ENCODE results near the gene NRARP. TPM values are rescaled to one million over a fixed set of nuclear protein-coding genes. Genes with fewer than 3 reads are reported as not detected.

NRARP gene
- total RNA-seq, 1 experiment from 2014 or later, result 0.50 TPM

DNA sequence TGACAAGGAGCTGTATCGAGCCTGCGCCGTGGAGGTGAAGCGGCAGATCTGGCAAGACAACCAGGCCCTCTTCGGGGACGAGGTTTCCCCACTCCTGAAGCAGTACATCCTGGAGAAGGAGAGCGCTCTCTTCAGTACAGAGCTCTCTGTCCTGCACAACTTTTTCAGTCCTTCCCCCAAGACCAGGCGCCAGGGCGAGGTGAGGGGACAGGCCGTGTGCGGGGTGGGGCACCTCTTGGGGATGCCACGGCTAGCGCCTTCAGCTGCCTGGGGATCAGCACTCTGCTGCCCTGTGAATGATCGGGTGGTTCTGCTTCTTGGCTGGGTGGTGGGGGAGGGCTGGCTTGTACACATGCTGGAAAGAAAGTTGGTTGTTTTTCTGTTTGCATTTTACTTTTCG is 45.2 kb downstream of the NRARP start:
- in situ Hi-C loops (cut with HindIII; ENCODE audit: low pct_unique_long_range_greater_than_20kb, low sequenced_read_pairs), result no loop called here
- no peak for DNase-seq (ENCODE audit: low read depth, low spot score)

DNA sequence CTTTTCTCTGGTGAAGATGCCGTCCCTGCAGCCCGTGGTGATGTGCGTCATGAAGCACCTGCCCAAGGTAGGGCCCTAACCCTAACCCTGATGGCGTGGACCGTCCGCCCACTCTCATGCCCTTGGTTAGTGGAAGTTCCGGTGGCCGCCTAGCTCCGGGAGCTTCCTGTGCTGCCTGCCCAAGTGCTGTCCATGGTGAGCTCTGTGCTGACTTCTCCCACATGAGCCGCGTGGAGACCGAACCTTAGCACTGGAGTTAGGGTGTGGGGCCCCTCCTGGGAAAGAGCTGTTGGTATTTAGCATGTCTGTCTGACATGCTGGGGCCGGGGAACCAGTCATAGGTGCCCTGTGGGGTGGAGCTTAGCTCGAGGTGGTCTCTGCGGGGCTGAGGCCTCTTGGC is 45.7 kb downstream of the NRARP start:
- in situ Hi-C loops (cut with HindIII; ENCODE audit: low pct_unique_long_range_greater_than_20kb, low sequenced_read_pairs), result no loop called here
- DNase-seq (ENCODE audit: low read depth, low spot score), result no peak

DNA sequence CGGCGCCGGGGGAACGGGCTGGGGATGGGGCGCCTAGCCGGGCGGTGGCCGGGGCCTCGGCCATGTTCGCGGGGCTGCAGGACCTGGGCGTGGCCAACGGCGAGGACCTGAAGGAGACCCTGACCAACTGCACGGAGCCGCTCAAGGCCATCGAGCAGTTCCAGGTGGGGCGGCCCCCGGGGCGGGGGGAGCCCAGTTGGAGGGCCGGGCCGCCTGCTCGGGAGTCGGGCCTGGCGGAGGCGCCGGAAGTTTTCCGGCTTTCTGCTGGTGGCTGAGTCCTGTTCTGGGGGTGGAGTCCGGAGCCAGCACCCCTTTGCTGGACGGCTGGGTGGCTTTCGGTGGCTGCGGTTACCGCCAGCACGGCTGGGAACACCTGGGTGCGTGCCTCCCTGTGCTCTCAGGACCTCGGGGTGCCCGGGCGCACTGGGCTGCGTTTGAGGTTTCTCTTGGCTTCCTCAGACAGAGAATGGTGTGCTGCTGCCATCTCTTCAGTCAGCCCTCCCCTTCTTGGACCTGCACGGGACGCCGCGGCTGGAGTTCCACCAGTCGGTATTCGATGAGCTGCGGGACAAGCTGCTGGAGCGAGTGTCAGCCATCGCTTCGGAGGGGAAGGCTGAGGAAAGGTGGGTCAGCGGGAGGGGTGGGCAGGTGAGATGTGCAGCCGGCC is 46.5 kb downstream of the NRARP start:
- in situ Hi-C loops (cut with HindIII; ENCODE audit: low pct_unique_long_range_greater_than_20kb, low sequenced_read_pairs), result no loop called here
- peak; percentile 33 for DNase-seq (ENCODE audit: low read depth, low spot score)

DNA sequence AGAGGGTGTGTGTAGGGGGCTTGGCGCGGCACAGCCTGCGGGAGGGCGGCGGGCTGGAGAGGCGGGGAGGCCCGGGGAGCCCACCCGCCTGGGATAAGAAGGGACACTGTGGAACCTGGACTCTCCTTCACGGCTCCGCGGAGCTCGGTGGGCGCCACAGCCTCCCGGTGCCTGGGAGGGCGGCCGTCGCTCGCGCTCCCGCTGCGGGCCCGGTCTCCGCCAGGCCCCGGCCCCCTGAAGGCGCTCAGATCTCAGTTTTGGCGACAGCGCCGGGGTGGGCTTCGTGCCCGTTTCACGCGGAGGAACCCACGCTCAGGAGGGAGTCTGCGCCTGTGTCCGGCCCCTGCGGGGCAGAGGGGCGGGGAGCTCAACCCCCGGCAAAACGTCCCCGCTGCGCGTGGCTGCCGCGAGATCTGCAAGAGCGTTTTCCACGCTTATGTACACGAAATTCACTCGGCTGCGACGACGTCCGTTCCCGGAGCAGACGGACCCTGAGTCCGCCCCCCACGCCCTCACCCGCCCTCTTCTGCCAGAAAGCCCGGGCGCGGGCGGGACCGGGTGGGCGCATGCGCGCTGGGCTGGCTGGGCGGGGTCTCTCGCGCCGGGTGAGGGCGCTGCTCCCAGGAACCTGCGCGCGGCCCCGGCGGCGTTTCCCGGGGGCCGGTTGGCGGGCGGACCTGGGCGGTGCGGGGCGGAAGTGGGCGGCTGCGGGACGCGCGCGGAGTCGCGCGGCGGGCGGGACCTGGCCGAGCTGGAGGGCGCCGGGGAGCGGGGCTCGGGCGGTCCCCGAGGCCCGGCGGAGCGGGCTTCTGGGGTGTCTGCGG is 47.2 kb downstream of the NRARP start, which contains the start of gene NELFB:
Gene NELFB (plus strand): TSS at position 704 of the 824 bp plus-strand sequence.
- in situ Hi-C loops (cut with HindIII; ENCODE audit: low pct_unique_long_range_greater_than_20kb, low sequenced_read_pairs), result no loop called here
- peak; percentile 86 for DNase-seq (ENCODE audit: low read depth, low spot score)

DNA sequence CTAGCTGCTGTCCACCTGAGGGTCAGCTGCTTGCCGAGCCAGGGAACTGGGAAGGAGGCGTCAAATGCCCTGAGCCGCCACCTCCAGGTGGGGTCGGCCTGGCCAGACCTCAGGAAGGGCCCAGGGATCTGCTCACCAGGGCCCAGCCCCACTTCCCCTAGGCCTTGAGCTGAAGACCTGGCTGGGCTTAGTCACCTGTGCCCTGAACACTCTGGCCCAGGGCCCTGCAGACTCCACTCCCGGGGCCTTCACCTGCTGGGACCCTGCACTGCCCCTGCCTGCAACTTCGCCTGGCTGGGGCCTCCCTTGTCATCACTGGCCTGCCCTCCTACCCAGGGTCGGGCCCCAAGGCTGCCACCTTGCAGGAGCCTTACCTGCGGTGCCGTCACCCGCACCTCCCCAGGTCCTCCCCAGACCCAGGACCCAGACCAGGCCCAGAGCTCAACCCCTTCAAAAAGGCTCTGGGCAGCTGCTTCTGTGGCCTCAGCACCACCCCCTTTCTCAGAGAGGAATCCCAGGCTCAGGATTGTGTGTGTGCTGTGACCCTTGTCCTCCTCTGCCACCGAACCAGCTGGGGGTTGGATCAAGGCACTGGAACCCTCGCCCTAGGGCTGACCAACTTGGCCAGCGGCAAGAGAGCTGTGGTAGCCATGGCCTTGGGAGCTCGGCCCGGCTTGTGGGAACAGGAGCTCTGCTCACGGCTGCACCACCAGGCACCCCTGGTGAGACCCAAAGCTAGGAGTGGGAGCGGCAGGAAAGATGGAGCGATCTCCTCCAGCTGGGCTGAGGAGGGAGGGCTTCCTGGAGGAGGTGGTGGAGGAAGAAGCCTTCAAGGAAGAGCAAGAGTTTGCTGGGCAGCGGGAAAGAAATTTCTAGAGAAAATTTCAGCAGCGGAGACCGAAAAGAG is 48.1 kb downstream of the NRARP start:
- in situ Hi-C loops (cut with HindIII; ENCODE audit: low pct_unique_long_range_greater_than_20kb, low sequenced_read_pairs), result no loop called here
- no peak for DNase-seq (ENCODE audit: low read depth, low spot score)

DNA sequence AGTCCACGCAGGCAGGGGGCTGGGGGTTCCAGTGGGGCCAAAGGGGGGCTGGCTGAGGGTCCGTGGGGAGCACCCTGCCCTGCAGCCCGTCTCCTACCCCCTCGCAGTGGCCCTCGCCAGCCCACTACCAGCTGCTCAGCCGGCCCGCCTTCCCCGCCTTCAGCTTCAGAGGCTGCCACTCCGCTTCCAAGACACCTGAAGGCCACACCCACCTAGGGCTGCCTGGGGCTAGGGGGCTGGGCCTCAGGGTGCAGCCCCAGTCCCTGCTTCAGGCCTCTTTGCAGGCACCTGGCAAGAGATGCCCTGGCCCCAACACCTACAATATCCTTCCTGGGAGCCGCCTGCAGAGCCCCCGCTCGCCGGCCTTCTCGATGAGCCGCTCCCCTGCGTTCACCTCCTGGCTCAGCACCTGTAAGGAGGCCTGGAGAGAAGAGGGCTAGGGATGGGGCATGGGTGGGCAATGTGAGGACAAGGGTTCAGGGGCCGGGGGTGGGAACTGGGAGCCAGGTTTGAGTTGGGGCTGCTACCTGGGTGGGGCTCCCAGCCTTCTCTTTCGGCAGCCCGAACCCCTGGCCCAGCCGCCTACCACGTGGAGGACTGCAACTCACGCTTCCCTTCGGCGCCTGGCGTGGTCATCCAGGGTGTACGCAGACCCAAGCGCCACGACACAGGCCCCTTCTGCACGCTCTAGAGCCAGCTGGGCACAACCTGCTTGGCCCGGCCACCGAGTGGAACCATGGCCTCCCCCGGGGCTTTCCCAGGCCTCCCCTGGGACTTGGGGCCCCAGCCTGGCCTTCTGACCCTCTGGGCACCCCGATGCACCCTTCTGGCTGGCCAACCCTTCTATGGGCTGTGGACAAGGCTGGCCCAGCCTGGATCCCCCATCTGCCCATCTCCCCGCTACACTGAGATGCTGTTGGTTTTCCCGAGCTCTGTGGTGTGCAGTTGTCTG is 49.2 kb downstream of the NRARP start:
- in situ Hi-C loops (cut with HindIII; ENCODE audit: low pct_unique_long_range_greater_than_20kb, low sequenced_read_pairs), result no loop called here
- DNase-seq (ENCODE audit: low read depth, low spot score), result no peak

DNA sequence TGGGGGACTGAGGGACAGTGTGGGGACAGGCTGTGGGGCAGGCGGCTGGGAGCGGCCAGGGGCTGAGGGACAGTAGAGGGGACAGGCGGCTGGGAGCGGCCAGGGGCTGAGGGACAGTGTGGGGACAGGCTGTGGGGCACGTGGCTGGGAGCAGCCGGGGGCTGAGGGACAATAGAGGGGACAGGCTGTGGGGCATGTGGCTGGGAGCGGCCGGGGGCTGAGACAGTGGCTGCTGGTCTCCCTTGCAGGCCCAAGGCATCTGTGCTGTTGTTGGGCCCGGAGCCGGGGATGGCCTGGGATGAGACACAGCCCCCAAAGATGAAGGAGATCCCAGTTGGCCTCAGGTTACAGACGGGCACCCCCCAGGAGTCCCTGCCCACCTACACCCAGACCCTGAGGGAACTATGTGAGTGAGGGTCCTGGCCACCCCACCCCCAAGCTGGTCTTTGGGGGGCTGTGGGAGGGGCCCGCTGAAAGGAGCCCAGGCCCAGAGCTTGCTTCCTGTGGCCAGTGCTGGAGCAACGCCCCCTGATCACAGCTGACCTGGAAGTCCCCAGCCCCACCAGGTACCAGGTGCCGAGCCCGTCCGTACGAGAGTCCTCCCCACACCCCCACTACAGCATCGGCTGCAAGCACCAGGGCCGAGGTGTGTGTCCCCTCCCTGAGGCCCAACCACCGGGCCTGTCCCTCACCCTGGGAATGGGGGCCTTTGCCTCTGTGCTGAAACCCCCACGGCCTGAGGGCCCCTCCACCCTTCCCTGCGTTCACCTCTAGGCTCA is 50.4 kb downstream of the NRARP start:
- in situ Hi-C loops (cut with HindIII; ENCODE audit: low pct_unique_long_range_greater_than_20kb, low sequenced_read_pairs), result no loop called here
- DNase-seq (ENCODE audit: low read depth, low spot score), result no peak

DNA sequence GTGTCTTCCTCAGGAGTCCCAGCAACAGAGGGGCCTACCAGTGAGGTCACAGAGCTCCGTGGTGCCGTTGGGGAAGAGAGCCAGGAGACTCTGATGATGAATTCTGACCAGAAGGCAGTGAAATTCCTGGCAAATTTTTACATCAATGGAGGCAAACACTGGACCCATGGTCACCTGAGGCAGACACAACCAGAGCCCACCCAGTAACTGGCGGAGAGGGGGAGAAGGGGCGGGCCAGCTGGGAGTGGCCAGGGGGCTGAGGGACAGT is 50.9 kb downstream of the NRARP start, which contains the start of gene STPG3:
Gene STPG3 (plus strand): TSS at position 93 of the 268 bp plus-strand sequence. CDS start 1 bp downstream, at position 94.
- DNase-seq (ENCODE audit: low read depth, low spot score), result no peak
- in situ Hi-C loops (cut with HindIII; ENCODE audit: low pct_unique_long_range_greater_than_20kb, low sequenced_read_pairs), result no loop called here

DNA sequence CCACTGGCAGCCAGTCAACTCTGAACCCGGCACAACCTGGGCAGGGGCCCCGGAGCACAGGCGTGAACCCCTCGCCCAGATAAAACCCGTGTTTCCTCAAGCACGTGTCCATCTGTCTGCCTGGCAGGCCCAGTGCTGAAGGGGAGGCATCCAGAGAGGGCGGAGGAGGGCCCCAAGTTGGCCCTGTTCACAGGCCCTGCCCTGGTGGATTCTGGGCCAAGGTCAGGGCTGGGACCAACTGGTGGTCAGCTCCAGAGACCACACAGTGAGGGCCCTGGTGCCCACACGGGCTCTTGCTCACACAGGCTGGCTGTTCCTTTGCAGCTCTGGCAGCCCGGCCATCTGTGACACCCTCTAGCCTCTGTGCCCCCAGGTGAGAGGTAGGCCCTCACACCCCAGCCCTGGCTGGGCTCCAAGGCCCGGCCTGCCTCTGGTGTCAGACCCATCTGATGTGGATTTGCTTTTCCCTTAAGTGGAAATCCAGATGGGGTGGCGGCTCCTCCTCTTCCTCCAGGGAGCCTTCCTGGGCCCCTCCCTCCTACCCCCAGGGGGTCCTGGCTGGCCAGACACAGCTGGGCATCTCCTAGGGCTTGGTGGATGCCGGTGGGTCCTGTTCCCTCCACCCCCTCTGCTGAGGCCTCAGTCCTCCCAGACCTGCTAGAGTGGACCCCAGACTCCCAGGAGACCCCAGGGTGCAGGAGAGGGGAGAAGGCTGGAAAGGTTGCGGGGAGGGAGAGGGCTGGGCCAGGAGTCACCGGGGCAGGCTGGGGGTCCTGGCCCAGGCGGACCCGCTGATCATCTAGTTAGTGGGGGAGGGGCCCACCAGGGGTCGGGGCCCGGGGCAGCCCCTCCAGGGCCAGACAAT is 51.5 kb downstream of the NRARP start:
- no peak for DNase-seq (ENCODE audit: low read depth, low spot score)
- in situ Hi-C loops (cut with HindIII; ENCODE audit: low pct_unique_long_range_greater_than_20kb, low sequenced_read_pairs), result no loop called here

Other genes starting within 250 kb of the NRARP start
- not detected in 2 replicates for gene ENTPD2, start 248.2 kb downstream of the NRARP start, total RNA-seq (2014; rRNA removed; shearing (Covaris generic))
- gene SAPCD2, start 231.7 kb downstream of the NRARP start, total RNA-seq (2014; rRNA removed; shearing (Covaris generic)), result 8.1 and 8.7 TPM in 2 replicates
- gene UAP1L1, start 224.8 kb downstream of the NRARP start, total RNA-seq (2014; rRNA removed; shearing (Covaris generic)), result 22.5 and 23.4 TPM in 2 replicates
- gene MAN1B1, start 215.3 kb downstream of the NRARP start, total RNA-seq (2014; rRNA removed; shearing (Covaris generic)), result 84.8 and 85.2 TPM in 2 replicates
- 171 and 178 TPM in 2 replicates for gene DPP7, start 187.5 kb downstream of the NRARP start, total RNA-seq (2014; rRNA removed; shearing (Covaris generic))
- gene GRIN1, start 163.1 kb downstream of the NRARP start, total RNA-seq (2014; rRNA removed; shearing (Covaris generic)), result 0.05 TPM in 1 of 2 replicates, not detected in the other
- 0.40 TPM in 1 of 2 replicates, not detected in the other for gene LRRC26, start 132.2 kb downstream of the NRARP start, total RNA-seq (2014; rRNA removed; shearing (Covaris generic))
- not detected in 2 replicates for gene TMEM210, start 130.2 kb downstream of the NRARP start, total RNA-seq (2014; rRNA removed; shearing (Covaris generic))
- 9.0 and 12.0 TPM in 2 replicates for gene ANAPC2, start 113.7 kb downstream of the NRARP start, total RNA-seq (2014; rRNA removed; shearing (Covaris generic))
- 59.2 and 60.9 TPM in 2 replicates for gene SSNA1, start 113.6 kb downstream of the NRARP start, total RNA-seq (2014; rRNA removed; shearing (Covaris generic))
- 8.6 and 9.3 TPM in 2 replicates for gene TPRN, start 101.5 kb downstream of the NRARP start, total RNA-seq (2014; rRNA removed; shearing (Covaris generic))
- gene TMEM203, start 96.6 kb downstream of the NRARP start, total RNA-seq (2014; rRNA removed; shearing (Covaris generic)), result 38.3 and 44.1 TPM in 2 replicates
- gene NDOR1, start 96.6 kb downstream of the NRARP start, total RNA-seq (2014; rRNA removed; shearing (Covaris generic)), result 5.1 and 6.4 TPM in 2 replicates
- gene RNF208, start 80.0 kb downstream of the NRARP start, total RNA-seq (2014; rRNA removed; shearing (Covaris generic)), result not detected in 2 replicates
- 0.21 and 0.59 TPM in 2 replicates for gene CYSRT1, start 77.1 kb downstream of the NRARP start, total RNA-seq (2014; rRNA removed; shearing (Covaris generic))
- gene RNF224, start 74.8 kb downstream of the NRARP start, total RNA-seq (2014; rRNA removed; shearing (Covaris generic)), result not detected in 2 replicates
- not detected in 2 replicates for gene SLC34A3, start 71.4 kb downstream of the NRARP start, total RNA-seq (2014; rRNA removed; shearing (Covaris generic))
- gene TUBB4B, start 61.0 kb downstream of the NRARP start, total RNA-seq (2014; rRNA removed; shearing (Covaris generic)), result 66.1 and 81.2 TPM in 2 replicates
- not detected in 2 replicates for gene STPG3, start 51.0 kb downstream of the NRARP start, total RNA-seq (2014; rRNA removed; shearing (Covaris generic))
- 47.3 and 47.4 TPM in 2 replicates for gene NELFB, start 46.9 kb downstream of the NRARP start, total RNA-seq (2014; rRNA removed; shearing (Covaris generic))
- gene TOR4A, start 24.5 kb downstream of the NRARP start, total RNA-seq (2014; rRNA removed; shearing (Covaris generic)), result 0.03 and 0.13 TPM in 2 replicates
- gene EXD3, start 120.9 kb upstream of the NRARP start, total RNA-seq (2014; rRNA removed; shearing (Covaris generic)), result 1.4 and 1.7 TPM in 2 replicates
- gene NOXA1, start 121.1 kb upstream of the NRARP start, total RNA-seq (2014; rRNA removed; shearing (Covaris generic)), result 0.55 and 0.75 TPM in 2 replicates
- gene ENTPD8, start 139.1 kb upstream of the NRARP start, total RNA-seq (2014; rRNA removed; shearing (Covaris generic)), result not detected in 2 replicates
- gene NSMF, start 157.1 kb upstream of the NRARP start, total RNA-seq (2014; rRNA removed; shearing (Covaris generic)), result 22.4 and 25.5 TPM in 2 replicates
- 0.29 and 0.37 TPM in 2 replicates for gene PNPLA7, start 248.1 kb upstream of the NRARP start, total RNA-seq (2014; rRNA removed; shearing (Covaris generic))
- 83.9 and 95.9 TPM in 2 replicates for gene MRPL41, start 249.6 kb upstream of the NRARP start, total RNA-seq (2014; rRNA removed; shearing (Covaris generic))

Measured in SK-MEL-5 (cell line).